Left cardiac atrium (tissue), 4 donors: Measurements from ENCODE around the gene LRP2BP. TPM values are rescaled to one million over a fixed set of nuclear protein-coding genes. Genes with fewer than 3 reads are reported as not detected.

Experiments used
- ATAC-seq, 2 donors: fragments of 200-7000 bp; cut with Tn5 transposase; one replicate each; pipeline ENCODE4 v1.9.1; 2020; ENCODE audit warnings: mild to moderate bottlenecking in 2 of 2, moderate library complexity in 2 of 2
- DNase-seq: peaks from one replicate; pipeline ENCODE4 v3.0.0-alpha.2; 2020
- intact Hi-C, 2 donors: fragments of 100-400 bp; cut with DNase I; formaldehyde crosslinking; loops; one replicate each; pipeline versions ENCODE4 v1.14.1 to v1.15.1; 2022 to 2023
- total RNA-seq, 2 donors: library from RNA; stranded (reverse); fragmentation: NEBNext Ultra II Directional; extraction: Animal tissue kit (Norgen Biotek cat#: 25700); gene quantifications; one replicate each; pipeline ENCODE4 v1.2.1, GENCODE V29; 2021
- donor health status: DM: no; HTN: yes; CAD: no.
- donor health status: DM: no; HTN: yes; CAD: no; lungs with severe emphysema.
- donor health status: DM: yes; HTN: yes; CAD: no.
- donor health status: Dilated cardiomyopathy.

LRP2BP gene
- total RNA-seq, 2 donors from 2014 or later = 1.7 to 1.9 TPM

- no peak for ATAC-seq
- no peak for DNase-seq
- intact Hi-C loops = loop anchor here in 1 of 2 donors (10.0 kb wide), 1 partner anchor 194 kb away; the partner anchor contains the start of genes CFAP97 and SNX25
Observed at GRCh38 chr4:185398618-185399017, 2.9 kb upstream of the LRP2BP start.

- ATAC-seq = peak; percentile 2 to 9
- intact Hi-C loops = loop anchor here in 1 of 2 donors (10.0 kb wide), 1 partner anchor 192 kb away; the partner anchor contains the start of genes CFAP97 and SNX25
- peak; percentile 46 for DNase-seq
Observed at GRCh38 chr4:185396724-185397385, 1.1 kb upstream of the LRP2BP start, which contains the start of gene ANKRD37. ANKRD37 (plus strand) TSS chr4:185396841; CDS start chr4:185396924, 83 bp downstream.

GRCh38 chr4:185395956-185396723, 416 bp upstream of the LRP2BP start:
- intact Hi-C loops = loop anchor here in 1 of 2 donors (10.0 kb wide), 1 partner anchor 191 kb away; the partner anchor contains the start of genes CFAP97 and SNX25
- ATAC-seq (peak; percentile 98), DNase-seq (peak; percentile 96)

DNA sequence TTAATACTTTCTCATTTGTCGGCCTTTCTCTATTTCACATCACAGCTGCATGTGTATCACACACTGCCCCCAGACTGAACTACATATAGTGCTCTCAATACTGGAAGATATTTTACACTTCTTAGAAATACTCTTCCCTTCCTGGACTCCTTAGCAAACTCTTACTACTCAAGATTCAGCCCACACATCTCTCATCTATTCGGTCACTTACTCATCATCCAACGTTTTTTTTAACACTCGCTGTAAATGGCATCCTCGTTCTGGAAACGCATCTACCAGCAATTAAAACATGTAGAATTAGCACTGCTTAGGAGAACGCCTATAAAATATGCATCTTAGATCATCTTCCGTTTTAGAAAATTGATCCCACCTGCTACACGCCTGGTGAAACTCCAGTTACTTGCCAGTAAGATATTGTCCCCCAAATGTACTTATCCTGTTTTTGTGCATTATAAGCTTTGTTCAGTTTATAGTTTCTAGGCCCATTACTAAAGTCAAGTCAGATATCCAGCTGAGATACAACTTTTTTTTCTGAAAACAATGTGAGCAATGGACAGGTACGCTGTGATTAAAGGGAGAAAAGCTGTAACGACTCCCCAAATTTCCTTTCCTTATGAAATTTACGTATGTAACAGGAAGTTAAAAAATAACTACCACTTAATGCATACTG, 1.0 kb downstream of the LRP2BP start:
- intact Hi-C loops = loop anchor here in 1 of 2 donors (10.0 kb wide), 1 partner anchor 190 kb away; the partner anchor contains the start of genes CFAP97 and SNX25
- no peak for DNase-seq

DNA sequence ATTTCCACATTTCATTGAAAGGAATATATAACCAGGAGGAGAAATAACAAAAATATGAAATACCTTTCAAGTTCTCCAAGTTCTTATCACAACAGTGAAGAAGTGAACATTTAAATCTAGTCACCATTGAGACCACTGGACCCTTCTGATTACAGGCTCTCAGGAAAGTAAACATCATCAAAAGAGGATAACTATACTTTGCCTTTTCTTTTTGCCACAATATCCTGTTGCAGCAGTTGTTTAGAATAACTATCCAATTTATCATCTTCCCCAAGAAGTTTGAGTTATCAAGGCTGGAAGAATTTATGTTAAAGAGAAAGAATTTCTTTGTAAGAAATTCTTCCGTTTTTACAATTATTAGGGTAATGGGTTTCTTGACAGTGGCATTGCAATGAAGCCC, 3.6 kb downstream of the LRP2BP start:
- ATAC-seq (no peak), DNase-seq (no peak)
- intact Hi-C loops = loop anchor here in 1 of 2 donors (10.0 kb wide), 1 partner anchor 187 kb away; the partner anchor contains the start of genes CFAP97 and SNX25

More for the DNA sequence above, 1.0 kb downstream of the LRP2BP start:
- ATAC-seq = no peak

DNA sequence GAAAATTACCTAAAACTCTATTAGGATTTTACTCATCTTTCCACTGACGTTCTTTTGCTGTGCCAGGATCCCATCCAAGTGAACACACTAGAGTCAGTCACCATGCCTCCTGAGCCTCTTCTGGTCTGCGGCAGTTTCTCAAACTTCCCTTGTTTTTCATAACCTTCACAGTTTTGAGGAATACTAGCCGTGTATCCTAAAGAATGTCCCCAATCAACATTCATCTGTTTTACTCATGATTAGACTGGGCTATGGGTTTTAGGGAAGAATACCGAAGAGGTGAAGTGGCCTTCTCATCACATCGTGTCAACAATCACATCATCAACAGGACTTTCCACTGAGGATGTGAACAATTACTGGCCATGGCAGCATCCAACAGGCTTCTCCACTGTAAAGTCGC, 4.8 kb downstream of the LRP2BP start:
- ATAC-seq (no peak), DNase-seq (no peak)
- intact Hi-C loops = loop anchor here in 1 of 2 donors (10.0 kb wide), 1 partner anchor 186 kb away; the partner anchor contains the start of genes CFAP97 and SNX25

DNA sequence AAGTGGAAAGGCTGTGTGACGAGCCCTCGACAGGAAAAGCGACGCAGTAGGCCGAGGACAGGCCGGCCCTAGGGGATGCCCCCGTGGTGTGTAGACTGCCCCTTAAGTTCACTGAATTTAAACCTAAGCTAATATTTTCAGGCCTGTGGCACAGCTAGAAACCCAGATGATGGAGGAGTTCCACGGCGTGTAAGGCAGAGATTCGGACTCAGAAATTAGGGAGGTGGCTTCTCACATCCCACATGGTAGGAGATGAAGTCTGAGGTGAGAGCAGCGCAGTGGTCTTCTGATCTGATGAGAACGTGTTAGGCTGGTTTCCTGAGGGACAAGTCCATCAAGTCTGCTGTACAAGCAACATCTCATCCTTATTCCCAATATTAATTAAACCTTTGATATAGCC, 7.8 kb downstream of the LRP2BP start:
- intact Hi-C loops = no loop called here
- DNase-seq = no peak
- no peak for ATAC-seq

- DNase-seq = no peak
- peak in 1 of 2 donors; percentile 59 for ATAC-seq
- intact Hi-C loops = no loop called here
Observed at GRCh38 chr4:185384930-185385331, 10.8 kb downstream of the LRP2BP start.

DNA sequence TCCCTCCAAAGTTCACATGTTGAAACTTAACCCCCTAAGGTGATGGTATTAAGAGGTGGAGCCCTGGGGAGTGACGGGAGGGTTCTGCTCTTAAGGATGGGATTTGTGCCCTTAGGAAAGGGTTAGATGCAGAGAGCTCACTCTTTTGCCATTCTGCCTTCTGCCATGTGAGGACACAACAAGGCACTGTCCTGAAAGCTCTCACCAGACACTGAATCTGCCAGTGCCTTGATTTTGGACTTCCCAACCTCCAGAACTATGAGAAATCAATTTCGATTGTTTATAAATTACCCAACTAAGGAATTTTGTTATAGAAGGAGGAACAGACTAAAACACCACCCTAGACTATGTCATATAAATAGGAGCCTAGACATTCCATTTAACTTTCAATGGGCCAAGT, 11.7 kb downstream of the LRP2BP start:
- intact Hi-C loops = no loop called here
- DNase-seq = no peak

DNA sequence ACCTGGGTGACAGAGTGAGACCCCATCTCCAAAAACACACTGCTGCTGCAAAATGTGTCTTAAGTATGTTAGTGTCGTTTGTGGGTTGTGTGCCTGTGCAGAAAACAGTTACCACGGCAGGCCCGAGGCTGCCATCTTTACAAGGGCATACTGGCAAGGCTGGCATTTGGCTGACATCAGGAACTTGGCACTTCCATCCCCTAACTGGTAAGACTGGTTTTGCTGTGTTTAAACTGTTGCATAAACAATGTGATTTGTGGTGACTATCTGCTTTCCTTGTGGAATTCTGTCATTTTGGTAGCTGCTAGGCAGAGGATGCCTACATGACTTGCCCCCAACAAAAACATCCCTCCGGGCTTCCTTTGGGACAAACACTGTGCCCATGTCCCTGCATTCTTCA, 12.3 kb downstream of the LRP2BP start:
- ATAC-seq (no peak), DNase-seq (no peak)
- intact Hi-C loops = no loop called here

More for the DNA sequence above, 11.7 kb downstream of the LRP2BP start:
- ATAC-seq = no peak

GRCh38 chr4:185382754-185383153, 13.0 kb downstream of the LRP2BP start:
- DNase-seq (no peak), ATAC-seq (no peak)
- intact Hi-C loops = no loop called here

DNA sequence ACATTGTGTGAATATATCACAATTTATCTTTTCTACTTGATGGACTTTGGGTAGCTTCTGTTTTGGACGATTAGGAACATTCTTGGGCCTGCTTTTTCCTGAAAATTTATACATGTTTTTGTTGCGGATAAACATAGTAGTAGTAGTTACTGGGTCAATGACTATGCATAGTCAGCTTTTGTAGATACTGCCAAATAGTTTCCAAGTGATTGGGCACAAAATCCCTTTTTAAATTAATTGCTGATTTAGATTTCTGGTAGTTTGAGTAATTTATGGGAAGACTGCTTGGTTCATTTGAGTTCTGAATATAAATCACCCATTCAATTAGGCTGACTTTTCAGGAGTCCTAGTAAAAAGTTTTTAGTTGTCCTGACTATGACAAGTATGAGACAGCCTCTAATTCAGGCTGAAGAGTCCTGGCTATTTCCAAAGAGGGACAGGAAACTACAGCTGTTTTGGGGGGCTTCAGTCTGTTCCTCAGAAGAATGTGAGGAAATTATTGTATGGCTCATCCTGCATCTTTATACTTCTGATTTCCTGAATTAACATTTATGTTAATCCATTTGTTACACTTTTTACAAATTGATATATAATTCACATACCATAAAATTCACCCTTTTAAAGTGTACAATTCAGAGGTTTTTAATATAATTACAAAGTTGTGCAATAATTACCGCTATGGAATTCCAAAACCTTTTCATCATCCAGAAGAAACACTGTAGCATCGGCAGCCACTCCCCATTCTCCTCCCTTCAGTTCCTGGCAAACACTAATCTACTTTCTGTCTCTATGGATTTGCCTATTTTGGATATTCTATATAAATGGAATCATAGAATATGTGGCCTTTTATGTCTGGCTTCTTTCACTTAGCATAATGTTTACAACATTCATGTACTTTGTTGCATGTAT, 14.2 kb downstream of the LRP2BP start:
- intact Hi-C loops = no loop called here
- ATAC-seq = no peak
- DNase-seq = no peak

DNA sequence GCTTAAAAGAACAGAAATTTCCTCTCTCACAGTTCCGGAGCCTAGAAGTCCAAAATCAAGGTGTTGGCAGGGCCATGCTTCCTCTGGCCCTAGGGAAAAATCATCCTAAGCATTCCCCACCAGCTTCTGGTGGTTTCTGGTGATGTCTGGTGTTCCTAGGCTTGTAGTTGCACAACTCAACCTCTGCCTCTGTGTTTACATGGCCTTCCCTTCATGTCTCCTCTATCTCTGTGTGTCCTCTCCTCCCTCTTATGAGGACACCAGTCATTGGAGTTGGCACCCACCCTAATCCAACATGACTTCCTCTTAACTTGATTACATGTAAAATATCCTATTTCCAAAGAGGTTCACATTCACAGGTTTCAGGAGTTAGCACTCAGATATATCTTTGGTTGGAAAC, 15.4 kb downstream of the LRP2BP start:
- no peak for DNase-seq
- intact Hi-C loops = no loop called here
- no peak for ATAC-seq

DNA sequence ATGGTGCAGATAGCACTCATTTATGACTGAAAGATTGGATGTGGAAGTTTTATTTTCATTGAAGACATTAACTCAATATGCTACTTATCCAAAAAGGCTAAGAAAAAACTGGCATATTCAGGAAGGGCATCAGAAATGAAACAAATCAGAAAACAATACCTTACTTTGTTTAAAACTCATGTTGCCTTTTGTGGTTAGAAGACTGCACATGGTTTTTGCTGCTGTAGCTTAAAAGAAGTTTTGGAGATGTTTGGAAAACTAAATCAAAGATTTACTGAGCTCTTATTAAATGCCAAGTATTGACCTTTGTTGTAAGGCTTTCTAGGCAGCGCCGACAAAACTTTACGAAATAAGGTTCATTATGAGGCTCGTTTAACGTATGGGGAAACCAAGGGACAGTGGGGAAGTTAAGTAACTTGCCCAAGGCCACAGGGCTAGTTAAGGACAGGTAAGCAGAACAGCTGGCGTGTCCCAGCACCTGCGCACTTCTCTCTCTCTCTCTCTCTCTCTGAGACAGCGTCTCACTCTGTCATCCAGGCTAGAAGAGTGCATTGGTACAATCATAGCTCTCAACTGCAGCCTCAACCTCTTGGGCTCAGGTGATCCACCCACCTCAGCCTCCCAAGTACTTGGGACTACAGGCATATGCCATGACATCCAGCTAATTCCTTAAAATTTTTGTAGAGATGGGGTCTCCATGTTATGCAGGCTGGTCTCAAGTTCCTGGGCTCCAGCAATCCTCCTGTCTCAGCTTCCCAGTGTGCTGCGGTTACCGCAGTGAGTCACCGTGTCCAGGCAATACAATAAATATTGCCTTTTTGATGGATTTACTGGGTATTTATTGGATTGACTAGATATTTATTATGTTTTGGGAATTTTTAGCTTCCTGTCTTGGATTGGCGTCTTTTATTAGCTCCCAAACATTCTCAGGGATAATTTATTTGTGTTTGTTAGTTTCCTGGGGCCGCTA, 16.1 kb downstream of the LRP2BP start:
- no peak for ATAC-seq
- intact Hi-C loops = no loop called here
- DNase-seq = no peak

- DNase-seq (no peak), ATAC-seq (no peak)
- intact Hi-C loops = no loop called here
Observed at GRCh38 chr4:185378264-185378663, 17.5 kb downstream of the LRP2BP start.

GRCh38 chr4:185374573-185374972, 21.2 kb downstream of the LRP2BP start:
- intact Hi-C loops = no loop called here
- ATAC-seq = no peak
- no peak for DNase-seq

GRCh38 chr4:185374027-185374426, 21.7 kb downstream of the LRP2BP start:
- intact Hi-C loops = no loop called here
- DNase-seq = no peak
- no peak for ATAC-seq
